ENCODE measurements around the gene PHIP.
"Not testable (repeated sequence)": the region's sequence is repeated elsewhere in the genome, so short reads cannot be mapped to it uniquely, and the experiment has no call there.

PHIP gene

DNA sequence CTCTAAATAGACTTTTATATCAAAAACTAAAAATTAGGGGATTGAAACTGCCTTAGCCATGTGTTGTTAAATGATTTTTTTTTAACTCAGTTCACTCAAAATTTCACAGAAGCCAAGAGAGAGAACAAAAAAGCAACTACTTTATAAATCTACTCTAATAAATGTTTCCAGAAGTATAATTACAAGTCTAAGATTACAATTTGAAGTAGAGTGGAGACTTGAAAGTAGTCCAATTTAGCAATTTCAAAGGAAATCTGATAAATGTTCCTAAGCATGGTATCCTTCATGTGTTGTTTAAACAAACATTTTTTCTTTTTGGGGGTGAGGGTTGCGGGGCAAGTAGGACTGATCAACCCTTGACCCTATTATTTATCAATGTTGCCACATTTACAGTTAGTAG, 72.6 kb downstream of the PHIP start:
- no peak for DNase-seq

DNA sequence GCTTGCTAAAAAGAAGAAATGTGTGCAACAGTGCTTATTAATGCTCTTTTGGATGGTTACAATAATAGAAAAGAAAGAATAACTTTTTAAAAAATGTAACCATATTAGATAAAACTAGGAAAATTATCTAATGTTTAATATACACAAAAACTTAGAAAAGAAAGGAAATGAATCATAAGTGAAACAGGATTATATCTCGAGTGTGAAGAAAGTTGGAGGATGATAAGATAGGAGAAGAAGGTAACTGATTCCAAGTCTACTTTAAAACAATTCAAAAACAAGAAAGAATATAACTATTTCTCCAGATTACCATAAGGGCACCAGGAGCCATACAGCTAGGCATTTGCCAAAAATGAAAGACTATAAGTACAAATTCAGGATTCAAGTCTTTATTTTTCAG, 73.0 kb downstream of the PHIP start:
- DNase-seq, result no peak

DNA sequence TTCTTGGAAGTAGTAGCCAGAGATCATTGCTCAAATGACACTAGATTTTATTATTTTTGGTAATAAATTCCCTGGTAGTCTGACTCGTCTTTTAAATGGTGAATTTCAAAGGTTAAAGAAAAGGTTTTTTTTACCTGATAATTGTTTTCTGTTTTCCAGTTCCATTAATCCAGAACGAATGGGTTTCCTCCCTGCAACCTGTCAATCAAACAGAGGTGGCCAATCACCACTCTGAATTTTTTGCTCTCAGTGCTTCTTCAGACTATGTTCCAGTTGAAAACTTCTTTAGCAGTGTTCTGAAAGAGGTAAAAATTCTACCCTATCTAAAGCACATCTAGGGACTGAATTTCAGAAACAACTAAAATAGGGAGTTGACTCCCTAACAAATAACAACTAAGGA, 73.8 kb downstream of the PHIP start:
- DNase-seq, result no peak

DNA sequence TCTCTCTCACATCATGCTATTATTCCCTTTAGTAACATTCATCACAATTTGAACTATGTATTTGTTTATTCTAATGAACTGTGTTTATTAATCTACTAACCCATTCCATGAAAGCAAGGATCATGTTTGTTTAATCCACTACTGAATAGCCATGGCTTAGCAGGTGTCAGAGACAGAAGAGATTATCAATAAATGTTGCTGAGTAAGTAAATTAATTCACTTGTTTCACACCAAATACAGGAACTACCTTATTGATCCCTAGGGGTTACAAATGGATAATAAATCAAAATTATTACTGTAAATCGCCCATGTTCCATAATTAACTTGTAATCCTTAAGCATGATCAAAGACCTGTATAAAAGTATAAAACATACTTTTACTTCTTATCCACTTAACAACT, 76.6 kb downstream of the PHIP start:
- DNase-seq, result no peak

DNA sequence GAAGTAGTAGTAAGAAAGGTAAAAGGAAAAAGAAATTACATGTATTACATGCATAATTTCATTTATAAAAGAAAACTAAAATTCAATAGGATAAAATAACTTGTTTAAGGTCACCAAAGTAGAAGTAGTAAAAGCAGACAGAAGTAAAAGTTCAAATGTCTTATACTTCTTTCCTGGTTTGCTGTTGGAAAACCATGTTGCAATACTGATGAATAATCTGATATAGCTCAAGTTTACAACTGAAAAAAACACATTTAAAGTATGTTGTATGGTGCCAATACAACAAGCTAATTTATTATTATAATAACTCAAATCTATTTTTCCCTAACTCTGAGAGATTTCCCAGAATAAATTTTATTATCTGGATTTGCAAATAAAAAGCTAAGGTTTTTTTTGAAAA, 78.3 kb downstream of the PHIP start:
- no peak for DNase-seq

DNA sequence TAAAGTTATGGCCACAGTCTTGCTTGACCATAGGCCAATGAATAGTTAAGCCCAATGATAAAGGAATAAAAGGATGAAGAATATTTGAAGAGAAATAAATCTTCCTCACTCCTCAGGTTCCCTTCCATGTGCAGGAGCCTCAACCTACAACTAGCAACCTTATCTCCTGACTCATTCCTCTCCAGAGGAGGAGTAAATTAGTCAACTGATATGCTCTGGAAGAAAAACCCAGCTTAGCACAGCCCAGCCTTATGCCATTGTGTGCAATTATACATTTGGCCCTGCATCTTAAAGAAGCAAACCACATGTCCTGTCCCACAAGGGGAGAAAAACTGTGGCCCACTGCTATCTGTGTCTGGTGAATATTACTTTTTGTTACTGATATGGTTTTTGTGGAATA, 82.1 kb downstream of the PHIP start:
- no peak for DNase-seq

DNA sequence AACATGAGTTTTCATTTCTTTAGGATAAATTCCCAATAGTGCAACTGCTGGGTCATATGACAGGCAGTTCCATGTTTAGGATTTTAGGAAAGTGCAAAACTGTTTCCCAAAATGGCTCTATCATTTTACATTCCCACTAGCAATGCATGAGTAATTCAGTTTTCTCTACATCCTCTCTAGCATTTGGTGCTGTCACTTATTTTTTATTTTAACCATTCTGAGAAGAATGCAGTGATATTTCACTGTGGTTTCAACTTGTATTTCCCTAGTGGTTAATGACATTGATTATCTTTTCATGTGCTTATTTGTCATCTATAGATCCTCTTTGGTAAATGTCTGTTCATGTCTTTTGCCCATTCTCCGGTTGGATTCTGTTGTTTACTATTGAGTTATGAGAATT, 82.7 kb downstream of the PHIP start:
- DNase-seq, result no peak

DNA sequence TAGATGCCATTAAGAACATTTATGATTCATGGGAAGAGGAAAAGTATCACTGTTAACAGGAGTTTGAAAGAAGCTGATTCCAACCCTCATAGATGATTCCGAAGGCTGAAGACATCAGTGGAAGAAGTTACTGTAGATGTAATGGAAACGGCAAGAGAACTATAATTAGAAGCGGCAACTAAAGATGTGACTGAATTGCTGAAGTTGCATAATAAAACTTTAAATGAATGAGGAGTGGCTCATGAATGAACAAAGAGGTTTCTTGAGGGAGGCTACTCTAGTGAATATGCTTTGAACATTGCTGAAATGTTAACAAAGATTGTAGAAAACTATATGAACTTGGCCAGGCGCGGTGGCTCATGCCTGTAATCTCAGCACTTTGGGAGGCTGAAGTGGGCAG, 84.1 kb downstream of the PHIP start:
- DNase-seq, result no peak

DNA sequence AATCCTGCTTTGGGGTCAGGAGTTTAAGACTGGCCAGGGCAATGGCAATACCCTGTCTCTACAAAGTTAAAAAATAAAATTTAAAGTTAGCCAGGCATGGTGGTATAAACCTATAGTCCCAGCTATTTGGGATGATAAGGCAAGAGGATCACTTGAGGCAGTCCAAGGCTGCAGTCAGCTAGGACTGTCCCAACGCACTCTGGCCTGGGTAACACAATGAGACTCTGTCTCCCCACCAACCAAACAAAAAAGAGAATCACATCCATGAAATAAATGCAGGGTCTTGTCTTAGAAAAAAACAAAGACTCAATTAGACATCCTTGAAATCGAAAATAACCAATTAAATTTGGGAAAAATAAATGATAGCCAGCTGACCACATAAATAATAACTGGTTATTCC, 88.9 kb downstream of the PHIP start:
- no peak for DNase-seq

DNA sequence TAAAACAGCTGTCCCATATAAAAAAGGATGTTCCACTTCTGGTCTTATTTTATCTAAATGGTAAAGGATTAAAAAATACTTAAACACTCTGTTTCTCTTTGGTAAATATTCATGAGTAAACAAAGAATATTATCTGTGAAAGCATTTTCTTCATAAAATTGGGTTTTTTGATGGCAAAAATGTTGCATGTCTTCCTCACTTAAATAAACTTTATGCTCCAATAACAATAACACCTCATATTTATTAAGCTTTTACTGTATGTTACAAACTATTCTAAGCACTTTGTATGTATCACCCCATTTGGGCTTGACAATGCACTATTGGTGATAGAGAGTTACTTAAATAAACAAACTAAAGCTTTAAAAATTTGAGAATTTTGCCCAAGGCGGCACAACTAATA, 91.9 kb downstream of the PHIP start:
- DNase-seq, result no peak

DNA sequence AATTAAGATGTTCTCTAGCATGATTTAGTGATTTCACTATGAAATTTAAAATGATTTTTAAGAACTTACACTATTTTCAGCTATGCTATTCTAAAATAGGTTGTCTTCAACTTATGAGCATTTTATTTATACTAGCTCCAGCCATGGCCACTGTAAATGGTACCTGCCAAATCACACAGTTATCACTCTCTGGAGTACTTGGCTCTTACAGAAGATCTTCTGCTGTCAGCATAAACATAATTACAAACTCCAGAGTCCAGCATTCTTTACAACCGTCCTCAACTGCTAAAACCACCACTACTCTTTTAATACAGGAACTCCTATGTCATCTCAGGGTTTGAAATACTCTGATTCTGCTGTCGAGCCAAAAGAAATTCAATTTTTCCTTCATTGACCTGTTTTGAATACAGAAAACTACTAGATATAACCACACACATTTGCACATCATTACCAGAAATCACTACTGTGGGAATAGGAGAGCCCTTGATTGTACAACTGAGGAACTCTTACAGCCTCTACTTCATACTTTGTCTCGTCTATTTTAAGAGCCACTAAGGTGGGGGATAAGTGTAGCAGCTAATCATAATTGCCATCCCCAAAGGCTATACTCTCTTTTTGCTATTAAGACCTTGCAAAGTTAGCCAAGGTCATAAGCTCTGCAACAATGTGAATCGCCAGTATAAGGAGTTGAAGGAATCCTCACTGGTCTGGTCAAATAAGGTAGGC, 93.7 kb downstream of the PHIP start:
- DNase-seq, result no peak

DNA sequence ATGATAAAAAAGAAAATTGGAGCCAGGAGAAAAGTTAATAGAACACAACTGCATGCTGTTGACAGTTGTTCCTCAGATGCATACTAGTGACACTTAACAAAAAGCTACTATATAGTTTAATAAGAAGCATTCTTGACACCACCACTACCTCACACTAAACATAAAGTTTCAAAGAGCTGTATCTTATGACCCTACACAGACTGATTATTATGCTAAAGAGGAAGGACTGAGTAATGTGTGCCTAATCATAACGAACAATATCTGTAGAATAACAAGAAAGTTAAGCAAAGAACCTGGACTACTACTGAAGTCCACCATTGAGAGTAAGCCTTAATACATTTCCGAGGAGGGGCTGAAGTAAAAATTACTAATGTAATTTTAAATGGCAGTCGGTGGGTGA, 110.9 kb downstream of the PHIP start:
- no peak for DNase-seq

DNA sequence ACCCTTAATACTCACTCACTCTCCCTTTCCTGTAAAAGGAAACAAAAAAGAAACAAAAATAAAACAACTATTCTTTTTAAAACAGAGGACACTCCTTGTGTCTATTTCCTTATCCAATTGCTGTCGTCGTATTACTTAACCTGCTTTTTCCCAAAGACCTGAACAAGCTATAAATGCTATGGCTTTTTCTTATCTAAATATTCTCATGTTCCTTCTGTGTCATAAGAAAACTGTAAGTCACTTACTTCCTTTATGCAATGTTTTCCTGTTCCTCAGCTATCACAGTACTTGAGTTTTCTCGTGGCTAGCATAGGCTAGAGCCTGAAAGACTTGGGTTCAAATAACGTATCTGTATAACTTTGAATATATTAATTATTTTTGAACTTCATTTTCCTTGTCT, 111.5 kb downstream of the PHIP start:
- no peak for DNase-seq

DNA sequence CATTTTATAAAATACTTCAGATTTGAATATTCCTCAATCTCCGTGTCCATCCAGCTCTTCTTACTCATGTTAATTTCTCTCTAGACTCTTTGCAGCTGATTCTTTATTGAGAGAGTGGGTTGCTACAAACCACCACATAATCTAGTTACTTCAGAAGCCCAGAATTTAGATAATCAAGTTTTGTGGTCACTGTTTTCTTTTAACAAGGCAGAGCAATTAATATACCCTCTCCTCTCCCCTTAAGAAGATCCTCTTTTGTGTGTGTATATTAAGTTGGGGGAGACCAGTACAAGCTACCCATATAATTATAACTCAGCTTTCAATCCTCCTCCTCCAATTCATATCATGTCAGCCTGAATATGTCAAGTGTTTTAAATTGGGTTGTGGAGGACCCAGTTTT, 115.6 kb downstream of the PHIP start:
- no peak for DNase-seq

DNA sequence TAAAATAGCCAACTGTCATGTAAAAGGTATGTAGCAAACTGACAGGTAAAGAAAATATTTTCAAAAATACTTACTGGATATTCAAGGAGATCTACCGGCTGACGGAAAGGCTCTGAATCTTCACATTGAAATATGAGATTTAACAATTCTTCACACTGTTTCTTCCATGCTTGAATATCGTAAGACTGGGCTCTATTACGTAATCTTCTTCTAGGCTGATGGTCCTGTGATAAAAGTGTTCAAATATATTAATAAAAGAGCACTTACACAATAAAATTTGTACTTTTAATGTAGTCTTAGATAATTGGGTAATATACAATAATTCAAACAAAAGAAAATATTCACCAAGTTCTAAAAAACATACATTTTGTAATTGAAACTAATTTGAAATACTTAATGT, 123.3 kb downstream of the PHIP start:
- no peak for DNase-seq

DNA sequence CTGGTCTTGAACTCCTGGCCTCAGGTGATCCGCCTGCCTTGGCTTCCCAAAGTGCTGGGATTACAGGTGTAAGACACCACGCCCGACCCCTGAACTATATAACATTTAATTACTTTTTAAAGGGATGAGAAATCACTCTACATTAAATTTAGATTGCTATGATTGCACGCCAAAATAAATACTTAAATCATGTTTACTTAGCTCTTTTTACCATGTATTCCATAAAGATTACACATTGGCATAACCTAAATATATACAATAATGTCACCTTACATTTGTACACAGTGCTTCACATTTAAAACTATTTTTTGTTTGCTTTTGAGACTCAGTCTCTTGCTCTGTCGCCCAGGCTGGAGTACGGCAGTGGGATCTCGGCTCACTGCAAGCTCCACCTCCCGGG, 124.3 kb downstream of the PHIP start:
- no peak for DNase-seq

DNA sequence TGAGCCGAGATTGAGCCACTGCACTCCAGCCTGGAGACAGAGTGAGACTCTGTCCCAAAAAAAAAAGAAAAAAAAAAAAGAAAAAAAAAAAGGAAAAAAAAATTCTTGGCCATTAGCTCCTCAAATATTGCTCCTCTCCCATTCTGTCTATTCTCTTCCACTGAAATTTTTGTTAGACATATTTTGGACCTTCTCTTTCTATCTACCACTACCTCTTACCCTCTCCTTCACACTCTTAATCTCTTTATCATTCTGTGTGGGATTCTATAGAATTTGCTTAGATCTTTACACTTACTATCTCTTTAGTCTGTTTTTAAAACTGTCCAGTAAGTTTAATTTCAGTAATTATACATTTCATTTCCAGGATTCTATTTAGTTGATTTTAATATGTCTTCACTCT, 125.7 kb downstream of the PHIP start:
- no peak for DNase-seq

DNA sequence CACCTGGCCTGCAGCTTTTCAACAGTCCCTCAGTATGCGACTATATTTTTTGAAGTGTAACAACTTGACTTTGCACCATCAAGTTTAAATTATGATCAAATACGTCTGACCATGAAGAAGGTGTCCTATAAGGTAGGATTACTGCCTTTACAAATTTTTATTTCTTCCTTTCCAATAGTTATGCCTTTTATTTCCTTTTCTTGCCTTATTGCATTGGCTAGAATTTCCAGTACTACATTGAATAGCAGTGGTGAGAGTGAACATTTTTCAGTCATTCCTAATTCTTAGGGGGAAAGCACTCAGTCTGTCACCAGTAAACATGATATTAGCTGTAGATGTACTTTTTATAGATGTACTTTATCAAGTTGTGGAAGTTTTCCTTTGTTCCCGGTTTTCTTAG, 129.3 kb downstream of the PHIP start:
- DNase-seq, result no peak

DNA sequence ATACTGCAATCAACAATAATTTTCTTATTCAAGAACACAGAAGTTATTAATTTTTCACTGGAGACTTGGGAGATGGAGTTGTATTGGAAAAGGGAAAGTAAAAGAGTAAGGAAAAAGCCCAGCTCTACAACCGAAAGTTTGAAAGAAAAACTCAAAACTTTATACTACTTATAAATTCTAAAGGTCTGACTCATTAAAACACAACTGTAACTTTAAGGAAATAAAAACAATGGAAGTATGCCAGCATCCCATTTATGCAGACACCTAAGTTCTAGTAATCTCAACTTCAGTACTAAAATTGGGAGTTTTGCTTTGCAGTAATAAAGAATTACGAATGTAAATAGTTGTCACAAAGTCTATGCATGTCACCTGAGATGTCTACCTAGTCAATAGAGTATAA, 130.1 kb downstream of the PHIP start:
- DNase-seq, result no peak

DNA sequence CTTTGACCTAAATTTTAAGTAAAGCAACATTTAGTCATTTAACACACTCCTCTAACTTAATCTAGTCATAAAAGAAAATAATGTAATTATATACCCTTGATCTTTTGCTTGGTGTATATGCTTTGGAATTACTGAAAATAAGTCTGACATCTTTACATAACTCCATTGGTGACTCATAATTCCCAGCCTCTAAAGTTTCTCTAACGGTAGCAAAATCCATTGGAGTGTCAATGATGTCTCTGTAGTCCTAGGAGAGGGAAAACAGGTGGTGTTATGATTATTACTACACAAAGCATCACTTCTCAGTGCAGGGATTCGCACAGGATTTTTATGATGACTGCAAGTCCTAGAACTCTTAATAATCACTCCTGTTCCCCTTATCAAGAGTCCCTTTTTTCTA, 130.5 kb downstream of the PHIP start:
- DNase-seq, result no peak

DNA sequence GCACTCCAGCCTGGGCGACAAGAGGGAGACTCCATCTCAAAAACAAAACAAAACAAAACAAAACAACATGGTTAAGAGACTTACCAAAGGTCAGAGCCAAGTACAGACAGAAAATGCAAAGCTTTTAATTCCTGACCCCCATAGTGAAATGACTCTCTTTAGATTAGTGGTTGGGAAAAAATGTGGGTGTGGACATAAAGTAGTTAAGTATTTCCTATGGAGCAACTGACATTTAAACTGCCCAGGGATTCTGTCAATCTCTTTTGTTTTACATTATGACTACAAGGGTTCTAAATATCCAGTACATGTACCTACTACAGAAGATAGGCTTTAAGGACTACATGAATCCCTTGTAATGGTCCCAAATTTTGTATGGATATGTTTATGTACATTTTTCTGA, 135.6 kb downstream of the PHIP start:
- no peak for DNase-seq

DNA sequence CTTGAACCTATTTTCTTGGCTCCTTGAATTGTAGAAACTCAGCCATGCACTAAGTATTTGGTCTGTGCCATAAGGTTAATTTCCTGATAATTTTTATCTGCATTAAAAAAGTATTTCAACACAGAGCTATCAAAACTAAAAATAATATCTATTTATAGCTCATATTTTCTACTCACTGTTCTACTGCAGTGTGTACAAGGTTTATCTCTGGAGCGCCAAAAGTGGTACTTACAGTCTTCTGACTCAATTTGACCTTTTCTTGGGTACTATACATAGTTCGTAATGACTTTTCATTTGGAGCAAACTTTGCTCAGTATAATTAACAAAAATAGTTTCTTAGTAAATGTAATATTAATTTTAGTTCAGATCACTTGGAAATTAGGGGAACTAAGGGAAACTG, 141.5 kb downstream of the PHIP start:
- no peak for DNase-seq

DNA sequence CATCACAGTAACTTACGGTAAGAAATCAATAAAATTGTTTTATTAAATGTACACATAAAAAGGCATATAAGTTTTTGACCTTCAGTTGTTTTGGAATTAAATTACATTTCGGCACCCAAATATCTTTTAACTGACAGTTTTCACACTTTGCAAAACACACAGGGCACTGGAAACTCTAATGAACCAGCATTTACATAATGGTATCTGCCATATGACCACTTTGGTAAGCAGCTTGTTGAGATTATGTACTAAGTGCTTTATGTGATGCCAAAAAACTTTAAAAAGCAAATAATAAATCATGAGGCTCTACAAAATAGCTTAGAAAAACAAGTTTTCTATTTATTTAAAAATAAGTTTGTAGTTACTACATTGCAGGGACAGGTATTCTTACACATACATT, 142.5 kb downstream of the PHIP start:
- no peak for DNase-seq

DNA sequence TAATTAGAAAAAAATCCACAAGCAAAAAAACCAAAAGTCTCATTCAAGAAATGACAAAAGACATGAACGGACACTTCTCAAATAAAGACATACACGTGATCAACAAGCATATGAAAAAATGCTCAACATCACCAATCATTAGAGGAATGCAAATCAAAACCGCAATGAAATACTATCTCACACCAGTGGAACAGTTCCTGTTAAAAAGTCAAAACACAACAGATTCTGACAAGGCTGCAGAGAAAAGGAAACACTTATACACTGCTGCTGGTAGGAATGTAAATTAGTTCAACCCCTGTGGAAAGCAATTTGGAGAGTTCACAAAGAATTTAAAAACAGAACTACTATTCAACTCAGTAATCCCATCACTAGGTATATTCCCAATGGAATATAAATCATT, 152.7 kb downstream of the PHIP start:
- DNase-seq, result no peak

DNA sequence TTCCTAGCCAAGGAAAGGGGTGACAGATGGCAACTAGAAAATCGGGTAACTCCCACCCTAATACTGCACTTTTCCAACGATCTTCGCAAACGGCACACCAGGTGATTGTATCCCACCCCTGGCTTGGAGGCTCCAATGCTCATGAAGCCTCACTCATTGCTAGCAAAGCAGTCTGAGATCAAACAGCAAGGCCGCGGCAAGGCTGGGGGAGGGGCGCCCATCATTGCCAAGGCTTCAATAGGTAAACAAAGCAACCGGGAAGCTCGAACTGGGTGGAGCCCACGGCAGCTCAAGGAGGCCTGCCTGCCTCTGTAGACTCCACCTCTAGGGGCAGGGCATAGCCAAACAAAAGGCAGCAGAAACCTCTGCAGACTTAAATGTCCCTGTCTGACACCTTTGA, 156.9 kb downstream of the PHIP start:
- not testable (repeated sequence) for DNase-seq

DNA sequence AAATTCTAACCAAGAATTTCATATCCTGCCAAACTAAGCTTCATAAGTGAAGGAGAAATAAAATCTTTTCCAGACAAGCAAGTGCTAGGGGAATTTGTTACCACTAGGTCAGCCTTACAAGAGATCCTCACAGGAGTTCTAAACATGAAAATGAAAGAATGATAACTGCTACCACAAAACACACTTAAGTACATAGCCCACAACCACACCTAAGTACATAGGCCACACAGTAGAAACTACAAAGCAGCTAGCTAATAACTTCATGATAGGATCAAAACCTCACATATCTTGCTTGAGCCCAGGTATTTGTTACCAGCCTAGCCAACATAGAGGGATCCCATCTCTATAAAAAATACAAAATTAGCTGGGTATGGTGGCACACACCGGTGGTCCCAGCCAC, 160.3 kb downstream of the PHIP start:
- DNase-seq, result no peak
